Subcutaneous abdominal adipose tissue (tissue), 5 donors: ENCODE measurements around the gene TMEM238.
A peak's percentile ranks its signal among the peaks of the same experiment; 100 is the strongest.

Source experiments
- H3K27ac ChIP-seq: one replicate; pipeline ENCODE4 v1.7.0; 2013; ENCODE audit warnings: low read depth, mild to moderate bottlenecking, inconsistent platforms, low read length, moderate library complexity
- H3K27me3 ChIP-seq, 5 donors: one replicate each; pipeline ENCODE4 v1.7.0; 2013; ENCODE audit warnings: low read length in 5 of 5, inconsistent platforms in 1 of 5; ENCODE audit not compliant: control insufficient read depth in 5 of 5, insufficient read depth in 4 of 5
- H3K36me3 ChIP-seq, 5 donors: one replicate each; pipeline ENCODE4 v1.7.0; 2013; ENCODE audit warnings: low read length in 5 of 5; ENCODE audit not compliant: control insufficient read depth in 5 of 5, insufficient read depth in 5 of 5
- H3K4me1 ChIP-seq, 5 donors: one replicate each; pipeline ENCODE4 v1.7.0; 2013; ENCODE audit warnings: low read length in 5 of 5, mild to moderate bottlenecking in 3 of 5, moderate library complexity in 1 of 5; ENCODE audit not compliant: control insufficient read depth in 5 of 5, insufficient read depth in 5 of 5
- H3K4me3 ChIP-seq, 5 donors: one replicate each; pipeline ENCODE4 v1.7.0; 2013; ENCODE audit warnings: low read length in 5 of 5, low read depth in 1 of 5
- H3K9ac ChIP-seq, 5 donors: one replicate each; pipeline ENCODE4 v1.7.0; 2013; ENCODE audit warnings: low read length in 5 of 5, mild to moderate bottlenecking in 4 of 5, moderate library complexity in 3 of 5
- H3K9me3 ChIP-seq, 5 donors: one replicate each; pipeline ENCODE4 v1.7.0; 2013; ENCODE audit warnings: low read length in 5 of 5; ENCODE audit not compliant: control insufficient read depth in 5 of 5
- donor health status: healthy.
- donor health status: healthy.
- donor health status: healthy.
- donor health status: healthy.
- donor health status: healthy.

Gene TMEM238

DNA sequence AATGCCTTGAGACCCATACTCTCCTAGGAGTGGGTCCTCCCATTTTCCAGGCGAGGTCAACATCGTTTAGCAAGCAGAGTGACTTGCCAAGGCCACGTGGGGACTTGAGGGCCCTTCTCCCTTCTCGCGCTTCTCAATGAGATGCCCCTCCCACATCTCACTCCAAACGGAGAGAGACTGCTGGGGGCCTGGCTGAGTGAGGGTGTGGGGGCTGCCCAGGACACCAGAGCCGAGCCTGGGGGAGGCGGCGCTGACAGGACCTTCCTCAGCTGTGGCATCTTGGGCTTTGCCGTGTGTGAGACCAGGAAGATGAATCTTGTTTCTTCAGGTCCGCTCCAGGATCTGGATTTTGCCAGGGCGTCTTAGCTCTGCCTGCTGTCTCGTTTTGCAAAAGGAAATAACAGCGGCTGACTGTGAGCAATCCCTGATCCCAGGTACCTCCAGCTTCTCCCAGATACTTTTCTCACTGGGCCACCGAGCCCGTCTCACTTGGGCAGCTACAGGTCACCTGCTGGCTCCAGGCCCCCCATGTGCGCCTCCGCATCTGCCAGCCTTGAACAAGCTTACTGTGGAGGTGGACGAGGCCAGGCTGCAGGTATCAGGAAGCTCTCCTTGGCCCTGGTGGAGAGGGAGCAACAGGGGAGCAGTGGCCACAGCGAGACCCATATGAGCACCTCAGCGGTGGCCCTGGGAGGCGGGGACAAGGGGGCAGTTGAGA, 35.6 kb downstream of the TMEM238 start:
- H3K27me3 ChIP-seq: peaks cover 20 to 35% (median 29%) of the 10 kb centered on the region in 5 donors
- H3K4me1 ChIP-seq: peaks cover 0 to 30% (median 22%) of the 10 kb centered on the region in 5 donors
- H3K9ac ChIP-seq: no peak overlapping the region
- no peak overlapping the region for H3K27ac ChIP-seq
- H3K36me3 ChIP-seq: peaks cover 0 to 15% (median 6%) of the 10 kb centered on the region in 5 donors
- H3K4me3 ChIP-seq: no peak overlapping the region
- no peaks in the 10 kb centered on the region for H3K9me3 ChIP-seq

DNA sequence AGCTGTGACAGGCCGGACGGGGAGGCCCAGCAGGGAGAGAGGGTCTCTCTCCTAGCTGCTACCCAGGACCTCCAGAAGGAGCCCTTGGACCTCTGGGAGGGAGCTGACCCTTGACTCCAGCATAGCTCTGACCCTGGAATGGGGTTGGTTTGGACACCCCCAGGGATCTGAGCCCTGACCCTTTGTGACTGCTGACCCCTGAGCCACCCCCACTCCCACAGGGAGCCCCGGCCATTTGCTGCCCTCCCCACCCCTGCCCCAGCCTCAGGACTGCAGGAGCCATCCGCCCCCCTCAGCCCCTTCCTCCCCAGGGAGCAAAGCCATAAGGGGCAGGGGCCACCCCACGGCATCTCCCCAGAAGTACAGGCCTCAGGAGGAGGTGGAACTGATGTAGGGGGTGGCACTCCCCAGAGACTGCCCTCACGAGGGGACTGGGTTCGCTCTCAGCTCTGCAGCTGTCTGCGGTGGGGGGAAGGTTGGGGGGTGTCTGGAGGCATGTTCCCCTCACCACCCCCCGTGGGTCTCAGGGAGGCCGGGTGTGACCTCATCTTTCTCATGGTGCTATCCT, 36.6 kb downstream of the TMEM238 start:
- Histone ChIP-seq H3K4me1 (peaks cover 0 to 25% (median 18%) of the 10 kb centered on the region in 5 donors), H3K36me3 (peaks cover 0 to 24% (median 15%) of the 10 kb centered on the region in 5 donors), H3K9me3 (no peaks in the 10 kb centered on the region)

DNA sequence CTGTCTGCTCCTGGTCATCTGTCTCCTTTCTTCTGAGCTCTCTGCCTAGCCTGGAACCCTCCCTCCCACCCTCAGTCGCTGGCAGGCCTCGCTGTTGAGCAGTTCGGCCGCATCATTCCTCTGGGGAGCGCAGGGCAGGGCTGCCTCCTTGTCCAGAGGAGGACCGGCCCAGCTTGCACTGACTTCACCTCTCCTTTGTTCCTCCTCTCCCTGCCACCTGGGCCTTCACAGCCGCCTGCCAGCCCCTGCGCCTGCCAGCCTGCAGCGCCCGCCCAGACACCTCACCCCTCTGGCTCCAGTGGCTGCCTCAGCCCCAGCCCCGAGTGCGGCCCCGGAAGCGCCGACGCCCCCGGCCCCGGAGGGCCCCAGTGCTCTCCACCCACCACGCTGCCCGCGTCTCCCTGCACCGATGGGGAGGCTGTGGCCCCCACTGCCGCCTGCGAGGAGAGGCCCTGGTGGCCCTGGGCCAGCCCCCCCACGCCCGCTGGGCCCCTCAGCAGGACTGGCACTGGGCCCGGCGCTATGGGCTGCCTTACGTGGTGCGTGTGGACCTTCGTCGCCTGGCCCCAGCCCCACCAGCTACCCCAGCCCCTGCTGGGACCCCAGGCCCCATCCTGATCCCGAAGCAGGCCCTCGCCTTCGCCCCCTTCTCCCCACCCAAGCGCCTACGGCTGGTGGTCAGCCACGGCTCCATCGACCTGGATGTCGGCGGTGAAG, 37.2 kb downstream of the TMEM238 start:
- peaks cover 0 to 29% (median 17%) of the 10 kb centered on the region in 5 donors for H3K36me3 ChIP-seq
- H3K4me1 ChIP-seq: peaks cover 0 to 25% (median 19%) of the 10 kb centered on the region in 5 donors
- H3K9me3 ChIP-seq: no peaks in the 10 kb centered on the region
- H3K9ac ChIP-seq: no peak overlapping the region
- peaks cover 5 to 19% (median 13%) of the 10 kb centered on the region in 5 donors for H3K27me3 ChIP-seq
- H3K27ac ChIP-seq: no peak overlapping the region
- no peak overlapping the region for H3K4me3 ChIP-seq

More for the DNA sequence above, 36.6 kb downstream of the TMEM238 start:
- Histone ChIP-seq H3K27me3 (peaks cover 11 to 25% (median 20%) of the 10 kb centered on the region in 5 donors), H3K9ac (no peak overlapping the region), H3K4me3 (no peak overlapping the region), H3K27ac (no peak overlapping the region)

DNA sequence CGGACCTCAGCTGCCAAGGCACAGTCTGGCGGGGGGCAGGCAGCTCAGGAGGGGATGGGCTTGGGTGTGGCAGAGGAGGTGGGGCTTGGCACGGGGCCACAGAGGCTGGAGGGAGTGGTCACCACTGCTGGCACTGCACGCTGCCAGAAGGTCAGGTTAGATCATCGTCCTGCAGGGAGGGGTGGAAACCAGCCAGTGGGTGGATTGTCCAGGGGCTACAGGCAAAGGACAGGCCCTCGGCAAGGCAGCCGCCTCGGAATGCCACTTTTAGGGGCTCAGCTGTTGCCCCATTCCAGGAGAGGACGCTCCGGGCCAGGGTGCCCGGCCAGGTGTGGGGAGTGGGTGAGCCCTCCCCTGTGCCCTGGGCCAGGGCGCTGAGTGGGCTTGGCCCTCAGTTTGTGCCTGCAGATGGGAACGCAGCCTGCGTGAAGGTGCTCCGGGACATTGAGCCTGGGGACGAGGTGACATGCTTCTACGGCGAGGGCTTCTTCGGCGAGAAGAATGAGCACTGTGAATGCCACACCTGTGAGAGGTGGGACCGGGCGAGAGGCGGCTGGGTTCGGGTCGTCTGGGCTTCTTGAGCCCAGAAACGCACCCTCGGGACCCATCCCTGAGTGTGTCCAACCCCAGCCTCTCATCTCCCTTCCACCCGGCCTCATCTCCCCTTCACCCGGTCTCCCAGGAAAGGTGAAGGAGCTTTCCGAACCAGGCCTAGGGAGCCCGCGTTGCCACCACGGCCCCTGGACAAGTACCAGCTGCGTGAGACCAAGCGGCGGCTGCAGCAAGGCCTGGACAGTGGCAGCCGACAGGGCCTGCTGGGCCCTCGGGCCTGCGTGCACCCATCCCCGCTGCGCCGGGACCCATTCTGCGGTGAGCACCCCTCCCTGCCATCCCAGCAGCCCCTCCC, 38.0 kb downstream of the TMEM238 start:
- Histone ChIP-seq H3K27ac (no peak overlapping the region), H3K4me1 (peaks cover 1 to 32% (median 26%) of the 10 kb centered on the region in 5 donors), H3K4me3 (peak overlapping the region in 4 of 5 donors; percentile 12 to 39 (median 22))

DNA sequence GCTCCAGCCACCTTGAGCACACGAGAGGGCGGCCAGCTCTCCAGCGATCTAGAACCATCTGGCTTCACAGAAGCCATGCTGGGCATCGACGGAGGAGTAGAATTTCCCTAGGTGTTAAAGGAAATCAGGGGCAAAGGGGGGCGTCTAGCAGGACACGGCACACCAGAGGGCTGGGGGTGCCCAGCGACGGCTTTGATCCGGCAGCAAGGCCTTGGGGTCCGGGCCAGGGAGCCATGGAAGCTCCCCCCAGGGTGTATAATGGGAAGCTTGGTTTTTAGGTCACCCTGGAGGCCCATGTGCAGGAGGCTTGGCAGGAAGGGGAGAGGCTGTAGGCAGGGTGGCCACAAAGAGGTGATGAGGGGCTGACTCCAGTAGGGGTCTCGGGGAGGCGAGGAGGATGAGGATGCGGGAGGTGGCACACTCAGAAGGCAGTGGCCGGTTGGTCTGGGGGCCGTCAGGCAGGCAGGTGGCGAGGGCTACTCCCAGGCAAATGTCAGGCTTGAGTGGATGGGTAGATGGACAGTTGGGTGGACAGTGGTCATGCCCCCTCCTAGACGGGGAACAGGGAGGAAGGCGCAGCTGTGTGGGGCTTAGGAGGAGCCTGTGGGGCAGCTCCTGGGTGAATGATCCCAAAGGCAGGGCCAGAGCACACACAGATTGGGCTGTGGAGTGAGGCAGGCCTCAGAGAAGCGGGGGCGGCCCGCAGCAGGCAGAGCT, 38.8 kb downstream of the TMEM238 start:
- Histone ChIP-seq H3K9ac (peak overlapping the region in 1 of 5 donors; percentile 56), H3K9me3 (no peaks in the 10 kb centered on the region), H3K27me3 (peaks cover 0 to 2% (median 2%) of the 10 kb centered on the region in 5 donors), H3K4me1 (peaks cover 4 to 39% (median 34%) of the 10 kb centered on the region in 5 donors), H3K36me3 (peaks cover 0 to 31% (median 17%) of the 10 kb centered on the region in 5 donors), H3K27ac (no peak overlapping the region), H3K4me3 (no peak overlapping the region)

More for the DNA sequence above, 38.0 kb downstream of the TMEM238 start:
- Histone ChIP-seq H3K36me3 (peaks cover 0 to 31% (median 17%) of the 10 kb centered on the region in 5 donors), H3K9me3 (no peaks in the 10 kb centered on the region), H3K9ac (peak overlapping the region in 1 of 5 donors; percentile 56), H3K27me3 (peaks cover 0 to 11% (median 6%) of the 10 kb centered on the region in 5 donors)

DNA sequence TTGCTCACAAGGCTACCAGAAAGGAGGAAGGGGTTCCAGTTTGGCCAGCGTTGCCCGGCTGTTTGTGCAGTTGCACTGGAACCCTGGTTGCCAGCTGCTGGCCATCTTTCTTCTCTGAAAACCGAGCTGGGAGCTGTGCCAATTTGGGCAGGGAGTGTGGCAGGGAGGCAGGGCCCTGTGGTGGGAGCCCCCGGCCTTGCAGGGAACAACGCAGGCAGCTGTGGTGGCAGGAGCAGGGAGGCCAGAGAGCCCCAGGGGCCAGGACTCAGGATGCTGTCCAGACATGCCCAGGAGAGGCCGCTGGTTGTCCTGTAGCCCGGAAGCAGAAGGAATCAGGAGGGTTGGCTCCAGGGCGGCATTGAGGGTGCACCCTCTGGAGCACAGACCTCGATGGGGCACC, 39.6 kb downstream of the TMEM238 start:
- Histone ChIP-seq H3K27ac (no peak overlapping the region), H3K36me3 (peaks cover 0 to 31% (median 17%) of the 10 kb centered on the region in 5 donors)

DNA sequence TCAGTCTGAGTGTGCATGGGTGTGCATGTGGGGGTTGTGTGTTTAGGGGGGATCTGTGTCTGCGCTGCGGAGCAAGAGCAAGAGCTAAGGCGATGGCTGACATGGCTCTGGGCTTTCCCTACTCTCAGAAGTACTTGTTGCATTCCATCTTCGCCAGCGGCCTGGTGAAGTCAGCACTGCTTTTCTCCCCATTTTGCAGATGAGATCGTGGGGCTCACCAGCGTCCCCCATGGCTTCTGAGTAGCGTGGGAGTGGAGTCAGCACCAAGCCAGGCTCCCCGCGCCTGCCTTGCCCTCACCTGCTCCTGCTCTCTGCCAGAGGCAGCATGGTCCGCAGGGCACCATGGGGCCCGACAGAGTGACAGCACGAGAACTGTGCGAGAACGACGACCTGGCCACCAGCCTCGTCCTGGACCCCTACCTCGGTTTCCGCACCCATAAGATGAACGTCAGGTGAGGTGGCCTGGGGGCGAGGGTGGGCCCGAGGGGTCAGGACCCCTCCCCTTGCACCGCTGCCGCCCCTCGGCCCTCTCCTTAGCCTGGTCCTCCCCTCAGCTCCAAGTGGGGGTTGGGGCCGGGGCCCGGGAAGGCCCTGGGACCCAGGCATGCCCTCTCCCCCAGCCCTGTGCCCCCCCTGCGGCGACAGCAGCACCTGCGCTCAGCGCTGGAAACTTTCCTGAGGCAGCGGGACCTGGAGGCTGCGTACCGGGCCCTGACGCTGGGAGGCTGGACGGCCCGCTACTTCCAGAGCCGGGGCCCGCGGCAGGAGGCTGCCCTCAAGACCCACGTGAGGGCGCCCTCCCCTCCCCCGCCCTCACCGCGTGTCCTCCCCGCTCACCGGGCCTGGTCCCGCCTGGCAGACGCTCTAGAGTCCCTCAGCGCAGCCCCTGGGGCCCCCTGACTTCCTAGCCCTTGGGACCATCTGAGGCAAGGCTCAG, 42.2 kb downstream of the TMEM238 start:
- Histone ChIP-seq H3K4me3 (peak overlapping the region in 1 of 5 donors; percentile 26), H3K27ac (no peak overlapping the region), H3K9ac (no peak overlapping the region), H3K4me1 (peaks cover 9 to 50% (median 40%) of the 10 kb centered on the region in 5 donors), H3K36me3 (peaks cover 0 to 28% (median 17%) of the 10 kb centered on the region in 5 donors), H3K27me3 (no peaks in the 10 kb centered on the region), H3K9me3 (no peaks in the 10 kb centered on the region)

More for the DNA sequence above, 39.6 kb downstream of the TMEM238 start:
- Histone ChIP-seq H3K9ac (no peak overlapping the region), H3K4me1 (peaks cover 6 to 43% (median 37%) of the 10 kb centered on the region in 5 donors), H3K27me3 (no peaks in the 10 kb centered on the region), H3K9me3 (no peaks in the 10 kb centered on the region), H3K4me3 (no peak overlapping the region)

DNA sequence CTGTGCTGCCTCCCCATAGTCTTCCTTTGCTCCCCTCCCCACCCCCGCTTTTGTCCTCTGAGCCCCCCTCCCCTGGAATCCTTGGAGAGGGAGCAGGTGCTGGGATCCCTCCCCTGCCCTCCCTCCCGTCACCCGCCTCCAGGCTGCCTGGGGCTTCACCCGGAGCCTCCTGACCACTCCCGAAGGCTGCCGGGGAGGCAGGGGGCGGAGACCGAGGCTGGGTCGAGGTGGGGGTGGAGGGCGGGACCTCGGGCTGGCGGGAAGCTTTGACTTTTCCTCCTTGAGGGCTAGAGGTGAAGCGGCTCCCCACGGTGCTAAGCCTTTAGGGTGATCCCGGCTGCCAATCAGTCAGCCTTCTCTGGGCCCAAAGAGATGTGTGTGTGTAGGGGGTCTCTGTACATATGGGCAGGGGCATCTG, 42.9 kb downstream of the TMEM238 start:
- H3K4me3 ChIP-seq: peak overlapping the region in 4 of 5 donors; percentile 75 to 95 (median 80)
- no peaks in the 10 kb centered on the region for H3K9me3 ChIP-seq
- H3K27me3 ChIP-seq: no peaks in the 10 kb centered on the region
- no peak overlapping the region for H3K27ac ChIP-seq
- peaks cover 0 to 28% (median 16%) of the 10 kb centered on the region in 5 donors for H3K36me3 ChIP-seq
- H3K9ac ChIP-seq: peak overlapping the region in 1 of 5 donors; percentile 91
- H3K4me1 ChIP-seq: peaks cover 9 to 44% (median 33%) of the 10 kb centered on the region in 5 donors
